ENCODE results near the gene C12orf76. TPM values are rescaled to one million over a fixed set of nuclear protein-coding genes. Genes with fewer than 3 reads are reported as not detected.

Gene C12orf76
- total and polyA plus RNA-seq, 2 of the 13 experiments (the other 11 are each of a cell fraction or from before 2014, with no cell fraction given) = 15.8 to 38.4 TPM

- in situ Hi-C loops (cut with HindIII; ENCODE audit: extremely low pct_ligation_motif_present, low pct_unique_long_range_greater_than_20kb) (no loop called here), intact Hi-C loops (cut with micrococcal nuclease; ENCODE audit: unreplicated experiment) (no loop called here)
- BruUV-seq (replicated peaks) = no TSS peak
- H3K4me1 ChIP-seq (ENCODE audit: insufficient read depth, low read length) = peaks cover 15% of the 10 kb centered on the region; the same call in 1 of the 2 replicates
- peaks cover 21 to 79% of the 10 kb centered on the region in 2 experiments for H3K36me3 ChIP-seq (replicated peaks in 1 of 2; ENCODE audit: control insufficient read depth in 1 of 2, insufficient read depth in 2 of 2, low read length in 2 of 2)
- no peaks in the 10 kb centered on the region for H3K27me3 ChIP-seq (ENCODE audit: control insufficient read depth in 1 of 2, insufficient read depth in 2 of 2, low read length in 2 of 2)
- no peaks in the 10 kb centered on the region for H4K20me1 ChIP-seq (ENCODE audit: insufficient read depth, low read length)
- CTCF ChIA-PET (ENCODE audit: low intra/inter-chr PET ratio, low total read pairs) = no interaction called here
- peaks cover 2% of the 10 kb centered on the region for H3K79me2 ChIP-seq (ENCODE audit: insufficient read depth, low read length)
- H3K27ac ChIP-seq (ENCODE audit: extremely low read length, insufficient read depth, low read length) = no peak overlapping the region
- FAIRE-seq (no peak), ATAC-seq (no peak), DNase-seq (ENCODE audit: low spot score) (no peak)
- no peak overlapping the region for H3K4me2 ChIP-seq (ENCODE audit: low read depth, low read length)
- WGBS (ENCODE audit: low lambda C conversion rate) = 100% methylated on average over 4 of the region's 4 CpGs
- no peaks in the 10 kb centered on the region for H3K9me3 ChIP-seq (ENCODE audit: low read length)
- no peak overlapping the region for H3K9ac ChIP-seq (ENCODE audit: insufficient read depth, low read depth, low read length)
- no peak overlapping the region for H3K4me3 ChIP-seq (replicated peaks in 1 of 3; ENCODE audit: insufficient read depth in 1 of 3, low read depth in 2 of 3, low read length in 3 of 3)
- POLR2A ChIA-PET = no interaction called here
- H2AFZ ChIP-seq (ENCODE audit: low read length) = no peak overlapping the region
- TF ChIP-seq JDP2 (CRISPR knock-in tag; IDR thresholded peaks at IDR 0.05; ENCODE audit: borderline replicate concordance) (no peak), ZNF446 (CRISPR knock-in tag; IDR thresholded peaks at IDR 0.05) (no peak), BORCS8-MEF2B (CRISPR knock-in tag; IDR thresholded peaks at IDR 0.05) (no peak), ZBTB10 (CRISPR knock-in tag; IDR thresholded peaks at IDR 0.05; ENCODE audit: borderline replicate concordance) (no peak)
Observed at GRCh38 chr12:110020956-110021355, 27.4 kb downstream of the C12orf76 start.

GRCh38 chr12:110015132-110015531 lies 33.2 kb downstream of the C12orf76 start:
- H3K4me2 ChIP-seq (ENCODE audit: low read depth, low read length) = no peak overlapping the region
- TF ChIP-seq MED1 (CRISPR knock-in tag; IDR thresholded peaks at IDR 0.05) (no peak), ZNF484 (CRISPR knock-in tag; IDR thresholded peaks at IDR 0.05; ENCODE audit: borderline replicate concordance, low read depth) (no peak), HINFP (CRISPR knock-in tag; IDR thresholded peaks at IDR 0.05; ENCODE audit: low read depth) (no peak), ZNF784 (CRISPR knock-in tag; IDR thresholded peaks at IDR 0.05; ENCODE audit: borderline replicate concordance) (no peak), TARDBP (CRISPR knock-in tag; IDR thresholded peaks at IDR 0.05) (no peak), ZNF562 (CRISPR knock-in tag; IDR thresholded peaks at IDR 0.05; ENCODE audit: borderline replicate concordance) (no peak), FOXK2 (IDR thresholded peaks at IDR 0.05) (no peak), ZNF780A (CRISPR knock-in tag; IDR thresholded peaks at IDR 0.05) (no peak), ZNF280B (CRISPR knock-in tag; IDR thresholded peaks at IDR 0.05; ENCODE audit: borderline replicate concordance) (no peak)

More at GRCh38 chr12:110015132-110015531, 33.2 kb downstream of the C12orf76 start:
- H2AFZ ChIP-seq (ENCODE audit: low read length) = no peak overlapping the region
- no peak overlapping the region for H3K4me3 ChIP-seq (replicated peaks in 1 of 3; ENCODE audit: insufficient read depth in 1 of 3, low read depth in 2 of 3, low read length in 3 of 3)
- H3K9ac ChIP-seq (ENCODE audit: insufficient read depth, low read depth, low read length) = no peak overlapping the region
- ChIA-PET POLR2A (no interaction called here), CTCF (ENCODE audit: low intra/inter-chr PET ratio, low total read pairs) (no interaction called here)
- H4K20me1 ChIP-seq (ENCODE audit: insufficient read depth, low read length) = no peaks in the 10 kb centered on the region
- intact Hi-C loops (cut with micrococcal nuclease; ENCODE audit: unreplicated experiment) (no loop called here), in situ Hi-C loops (cut with HindIII; ENCODE audit: extremely low pct_ligation_motif_present, low pct_unique_long_range_greater_than_20kb) (no loop called here)
- peaks cover 11 to 57% of the 10 kb centered on the region in 2 experiments for H3K36me3 ChIP-seq (replicated peaks in 1 of 2; ENCODE audit: control insufficient read depth in 1 of 2, insufficient read depth in 2 of 2, low read length in 2 of 2)
- FAIRE-seq = no peak
- no peaks in the 10 kb centered on the region for H3K27me3 ChIP-seq (ENCODE audit: control insufficient read depth in 1 of 2, insufficient read depth in 2 of 2, low read length in 2 of 2)
- no peak overlapping the region for H3K27ac ChIP-seq (ENCODE audit: extremely low read length, insufficient read depth, low read length)
- H3K79me2 ChIP-seq (ENCODE audit: insufficient read depth, low read length) = peaks cover 20% of the 10 kb centered on the region
- DNase-seq (ENCODE audit: low spot score) = no peak
- H3K9me3 ChIP-seq (ENCODE audit: low read length) = no peaks in the 10 kb centered on the region
- WGBS (ENCODE audit: low lambda C conversion rate) = 94% methylated on average over 2 of the region's 2 CpGs
- no TSS peak for BruUV-seq (replicated peaks)
- H3K4me1 ChIP-seq (ENCODE audit: insufficient read depth, low read length) = peaks cover 31% of the 10 kb centered on the region
- ATAC-seq = no peak

All from HepG2 (cell line).